HepG2 (cell line): ENCODE measurements around the gene LRRFIP2. TPM values are rescaled to one million over a fixed set of nuclear protein-coding genes. Genes with fewer than 3 reads are reported as not detected.

Experiments used
- ARNT2 ChIP-seq: sonication (generic); formaldehyde crosslinking; IDR thresholded peaks from 2 replicates; pipeline ENCODE4 v1.8.0; 2022; ENCODE audit warnings: mild to moderate bottlenecking, low read depth, missing genetic modification reagents, moderate library complexity
- DPF2 ChIP-seq: sonication (generic); formaldehyde crosslinking; IDR thresholded peaks from 2 replicates; pipeline ENCODE4 v1.4.0; 2020; ENCODE audit warnings: mild to moderate bottlenecking, low read depth, missing genetic modification reagents, borderline replicate concordance
- ELF3 ChIP-seq: IDR thresholded peaks from 2 replicates; pipeline ENCODE4 v1.6.1; 2016; ENCODE audit warnings: missing genetic modification reagents, missing compliant biosample characterization
- FOXA3 ChIP-seq: IDR thresholded peaks from 2 replicates; pipeline ENCODE4 v1.6.1; 2016; ENCODE audit warnings: missing genetic modification reagents, missing compliant biosample characterization
- GATAD2A ChIP-seq: IDR thresholded peaks from 2 replicates; pipeline ENCODE4 v1.6.1; 2016
- HDAC6 ChIP-seq: fragments of 200-600 bp; sonication (generic); IDR thresholded peaks from 2 replicates; pipeline ENCODE4 v1.7.0; 2017; ENCODE audit warnings: mild to moderate bottlenecking, antibody characterized with exemption, low read length, low read depth
- NR2F1 ChIP-seq, 2 experiments: fragments of 450-650 bp in 1 of 2; formaldehyde crosslinking in 1 of 2; IDR thresholded peaks; 2 replicates each; pipeline versions ENCODE4 v1.5.0 to v1.6.1; 2016 to 2020; ENCODE audit warnings: mild to moderate bottlenecking in 1 of 2, missing compliant biosample characterization in 1 of 2, missing genetic modification reagents in 1 of 2, moderate library complexity in 1 of 2
- TCF7 ChIP-seq: sonication (generic); IDR thresholded peaks from 2 replicates; pipeline ENCODE4 v1.6.1; 2016; ENCODE audit warnings: antibody characterized with exemption, low read depth
- YEATS4 ChIP-seq: sonication (generic); formaldehyde crosslinking; IDR thresholded peaks from 2 replicates; pipeline ENCODE4 v1.4.0; 2020; ENCODE audit warnings: missing genetic modification reagents, borderline replicate concordance
- polyA plus RNA-seq, 8 experiments: library from polyadenylated mRNA; depleted of rRNA in 3 of 8; stranded (reverse) in 7 of 8; unstranded in 1 of 8; fragments of >200 nt; fragmentation: Illumina TruSeq in 4 of 8; extraction: Trizol in 4 of 8; gene quantifications; 2 replicates each; pipeline versions ENCODE4 v1.2.1 to v1.2.3, GENCODE V29; 2011 to 2016; ENCODE audit warnings: low read depth in 4 of 8, missing spikeins in 1 of 8, mixed read lengths in 1 of 8; ENCODE audit not compliant: insufficient read depth in 1 of 8
- total RNA-seq, 5 experiments: library from RNA; depleted of rRNA; stranded (reverse); fragments of >200 nt; fragmentation: Illumina TruSeq; extraction: Trizol; gene quantifications; 2 replicates each; pipeline ENCODE4 v1.2.3, GENCODE V29; 2016; ENCODE audit warnings: low read depth in 1 of 5
- TF ChIP-seq, protein P1 (sequence below): sonication (generic); formaldehyde crosslinking; IDR thresholded peaks from 2 replicates; pipeline ENCODE4 v1.4.0; 2020; ENCODE audit warnings: mild to moderate bottlenecking, missing genetic modification reagents, borderline replicate concordance
- TF ChIP-seq, protein P2 (sequence below): sonication (generic); formaldehyde crosslinking; IDR thresholded peaks from 2 replicates; pipeline ENCODE4 v1.4.0; 2020; ENCODE audit warnings: missing genetic modification reagents
- TF ChIP-seq, protein P3 (sequence below): sonication (generic); formaldehyde crosslinking; IDR thresholded peaks from 2 replicates; pipeline ENCODE4 v1.5.1; 2020; ENCODE audit warnings: mild to moderate bottlenecking, missing genetic modification reagents, borderline replicate concordance
- TF ChIP-seq, protein P4 (sequence below): sonication (generic); formaldehyde crosslinking; IDR thresholded peaks from 2 replicates; pipeline ENCODE4 v1.4.0; 2020; ENCODE audit warnings: mild to moderate bottlenecking, missing genetic modification reagents
- TF ChIP-seq, protein P5 (sequence below), 2 experiments: sonication (generic) in 1 of 2; formaldehyde crosslinking in 1 of 2; IDR thresholded peaks; 2 replicates each; pipeline versions ENCODE4 v1.4.0 to v1.6.1; 2018 to 2020; ENCODE audit warnings: missing genetic modification reagents in 2 of 2, borderline replicate concordance in 1 of 2, low read depth in 1 of 2, mild to moderate bottlenecking in 1 of 2, missing biosample characterization in 1 of 2

LRRFIP2 gene
- total and polyA plus RNA-seq, 2 of the 13 experiments (the other 11 are each of a cell fraction or from before 2014, with no cell fraction given) = 13.5 to 32.2 TPM

DNA sequence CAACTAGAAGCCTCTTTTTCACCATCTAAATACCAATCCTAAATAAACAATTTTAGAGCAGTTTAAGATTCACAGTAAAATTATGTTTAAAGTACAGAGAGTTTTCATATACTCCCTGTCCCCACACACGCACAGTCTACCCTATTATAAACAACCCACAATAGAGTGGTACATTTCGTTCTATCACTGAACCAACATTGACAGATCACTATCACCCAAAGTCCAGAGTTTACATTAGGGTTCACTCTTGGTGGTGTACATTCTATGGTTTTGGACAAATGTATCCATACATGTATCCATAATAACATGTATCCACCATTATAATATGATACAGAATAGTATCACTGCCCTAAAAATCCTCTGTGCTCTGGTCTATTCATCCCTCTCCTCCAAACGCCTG lies 92.1 kb downstream of the LRRFIP2 start (continued):
- TF ChIP-seq, protein P1, sequence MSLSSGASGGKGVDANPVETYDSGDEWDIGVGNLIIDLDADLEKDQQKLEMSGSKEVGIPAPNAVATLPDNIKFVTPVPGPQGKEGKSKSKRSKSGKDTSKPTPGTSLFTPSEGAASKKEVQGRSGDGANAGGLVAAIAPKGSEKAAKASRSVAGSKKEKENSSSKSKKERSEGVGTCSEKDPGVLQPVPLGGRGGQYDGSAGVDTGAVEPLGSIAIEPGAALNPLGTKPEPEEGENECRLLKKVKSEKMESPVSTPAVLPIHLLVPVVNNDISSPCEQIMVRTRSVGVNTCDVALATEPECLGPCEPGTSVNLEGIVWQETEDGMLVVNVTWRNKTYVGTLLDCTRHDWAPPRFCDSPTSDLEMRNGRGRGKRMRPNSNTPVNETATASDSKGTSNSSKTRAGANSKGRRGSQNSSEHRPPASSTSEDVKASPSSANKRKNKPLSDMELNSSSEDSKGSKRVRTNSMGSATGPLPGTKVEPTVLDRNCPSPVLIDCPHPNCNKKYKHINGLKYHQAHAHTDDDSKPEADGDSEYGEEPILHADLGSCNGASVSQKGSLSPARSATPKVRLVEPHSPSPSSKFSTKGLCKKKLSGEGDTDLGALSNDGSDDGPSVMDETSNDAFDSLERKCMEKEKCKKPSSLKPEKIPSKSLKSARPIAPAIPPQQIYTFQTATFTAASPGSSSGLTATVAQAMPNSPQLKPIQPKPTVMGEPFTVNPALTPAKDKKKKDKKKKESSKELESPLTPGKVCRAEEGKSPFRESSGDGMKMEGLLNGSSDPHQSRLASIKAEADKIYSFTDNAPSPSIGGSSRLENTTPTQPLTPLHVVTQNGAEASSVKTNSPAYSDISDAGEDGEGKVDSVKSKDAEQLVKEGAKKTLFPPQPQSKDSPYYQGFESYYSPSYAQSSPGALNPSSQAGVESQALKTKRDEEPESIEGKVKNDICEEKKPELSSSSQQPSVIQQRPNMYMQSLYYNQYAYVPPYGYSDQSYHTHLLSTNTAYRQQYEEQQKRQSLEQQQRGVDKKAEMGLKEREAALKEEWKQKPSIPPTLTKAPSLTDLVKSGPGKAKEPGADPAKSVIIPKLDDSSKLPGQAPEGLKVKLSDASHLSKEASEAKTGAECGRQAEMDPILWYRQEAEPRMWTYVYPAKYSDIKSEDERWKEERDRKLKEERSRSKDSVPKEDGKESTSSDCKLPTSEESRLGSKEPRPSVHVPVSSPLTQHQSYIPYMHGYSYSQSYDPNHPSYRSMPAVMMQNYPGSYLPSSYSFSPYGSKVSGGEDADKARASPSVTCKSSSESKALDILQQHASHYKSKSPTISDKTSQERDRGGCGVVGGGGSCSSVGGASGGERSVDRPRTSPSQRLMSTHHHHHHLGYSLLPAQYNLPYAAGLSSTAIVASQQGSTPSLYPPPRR = 0 out of 2 replicates have a peak, but pooled peaks have one; percentile 28
- TF ChIP-seq, protein P2, sequence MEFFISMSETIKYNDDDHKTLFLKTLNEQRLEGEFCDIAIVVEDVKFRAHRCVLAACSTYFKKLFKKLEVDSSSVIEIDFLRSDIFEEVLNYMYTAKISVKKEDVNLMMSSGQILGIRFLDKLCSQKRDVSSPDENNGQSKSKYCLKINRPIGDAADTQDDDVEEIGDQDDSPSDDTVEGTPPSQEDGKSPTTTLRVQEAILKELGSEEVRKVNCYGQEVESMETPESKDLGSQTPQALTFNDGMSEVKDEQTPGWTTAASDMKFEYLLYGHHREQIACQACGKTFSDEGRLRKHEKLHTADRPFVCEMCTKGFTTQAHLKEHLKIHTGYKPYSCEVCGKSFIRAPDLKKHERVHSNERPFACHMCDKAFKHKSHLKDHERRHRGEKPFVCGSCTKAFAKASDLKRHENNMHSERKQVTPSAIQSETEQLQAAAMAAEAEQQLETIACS (CRISPR knock-in tag) = no peak
- TF ChIP-seq NR2F1 (CRISPR knock-in tag; IDR thresholded peaks at IDR 0.05) (no peak), HDAC6 (no peak), DPF2 (CRISPR knock-in tag) (peak; percentile 47; the same call in 1 of the 2 replicates), ARNT2 (no peak), TCF7 (peak; percentile 16; the same call in 1 of the 2 replicates), FOXA3 (CRISPR knock-in tag) (peak; percentile 66), GATAD2A (peak; percentile 49; the same call in 1 of the 2 replicates), YEATS4 (CRISPR knock-in tag) (no peak), ELF3 (CRISPR knock-in tag) (no peak)
- TF ChIP-seq, protein P3, sequence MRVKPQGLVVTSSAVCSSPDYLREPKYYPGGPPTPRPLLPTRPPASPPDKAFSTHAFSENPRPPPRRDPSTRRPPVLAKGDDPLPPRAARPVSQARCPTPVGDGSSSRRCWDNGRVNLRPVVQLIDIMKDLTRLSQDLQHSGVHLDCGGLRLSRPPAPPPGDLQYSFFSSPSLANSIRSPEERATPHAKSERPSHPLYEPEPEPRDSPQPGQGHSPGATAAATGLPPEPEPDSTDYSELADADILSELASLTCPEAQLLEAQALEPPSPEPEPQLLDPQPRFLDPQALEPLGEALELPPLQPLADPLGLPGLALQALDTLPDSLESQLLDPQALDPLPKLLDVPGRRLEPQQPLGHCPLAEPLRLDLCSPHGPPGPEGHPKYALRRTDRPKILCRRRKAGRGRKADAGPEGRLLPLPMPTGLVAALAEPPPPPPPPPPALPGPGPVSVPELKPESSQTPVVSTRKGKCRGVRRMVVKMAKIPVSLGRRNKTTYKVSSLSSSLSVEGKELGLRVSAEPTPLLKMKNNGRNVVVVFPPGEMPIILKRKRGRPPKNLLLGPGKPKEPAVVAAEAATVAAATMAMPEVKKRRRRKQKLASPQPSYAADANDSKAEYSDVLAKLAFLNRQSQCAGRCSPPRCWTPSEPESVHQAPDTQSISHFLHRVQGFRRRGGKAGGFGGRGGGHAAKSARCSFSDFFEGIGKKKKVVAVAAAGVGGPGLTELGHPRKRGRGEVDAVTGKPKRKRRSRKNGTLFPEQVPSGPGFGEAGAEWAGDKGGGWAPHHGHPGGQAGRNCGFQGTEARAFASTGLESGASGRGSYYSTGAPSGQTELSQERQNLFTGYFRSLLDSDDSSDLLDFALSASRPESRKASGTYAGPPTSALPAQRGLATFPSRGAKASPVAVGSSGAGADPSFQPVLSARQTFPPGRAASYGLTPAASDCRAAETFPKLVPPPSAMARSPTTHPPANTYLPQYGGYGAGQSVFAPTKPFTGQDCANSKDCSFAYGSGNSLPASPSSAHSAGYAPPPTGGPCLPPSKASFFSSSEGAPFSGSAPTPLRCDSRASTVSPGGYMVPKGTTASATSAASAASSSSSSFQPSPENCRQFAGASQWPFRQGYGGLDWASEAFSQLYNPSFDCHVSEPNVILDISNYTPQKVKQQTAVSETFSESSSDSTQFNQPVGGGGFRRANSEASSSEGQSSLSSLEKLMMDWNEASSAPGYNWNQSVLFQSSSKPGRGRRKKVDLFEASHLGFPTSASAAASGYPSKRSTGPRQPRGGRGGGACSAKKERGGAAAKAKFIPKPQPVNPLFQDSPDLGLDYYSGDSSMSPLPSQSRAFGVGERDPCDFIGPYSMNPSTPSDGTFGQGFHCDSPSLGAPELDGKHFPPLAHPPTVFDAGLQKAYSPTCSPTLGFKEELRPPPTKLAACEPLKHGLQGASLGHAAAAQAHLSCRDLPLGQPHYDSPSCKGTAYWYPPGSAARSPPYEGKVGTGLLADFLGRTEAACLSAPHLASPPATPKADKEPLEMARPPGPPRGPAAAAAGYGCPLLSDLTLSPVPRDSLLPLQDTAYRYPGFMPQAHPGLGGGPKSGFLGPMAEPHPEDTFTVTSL (CRISPR knock-in tag) = peak; percentile 76; the same call in 1 of the 2 replicates
- TF ChIP-seq, protein P4, sequence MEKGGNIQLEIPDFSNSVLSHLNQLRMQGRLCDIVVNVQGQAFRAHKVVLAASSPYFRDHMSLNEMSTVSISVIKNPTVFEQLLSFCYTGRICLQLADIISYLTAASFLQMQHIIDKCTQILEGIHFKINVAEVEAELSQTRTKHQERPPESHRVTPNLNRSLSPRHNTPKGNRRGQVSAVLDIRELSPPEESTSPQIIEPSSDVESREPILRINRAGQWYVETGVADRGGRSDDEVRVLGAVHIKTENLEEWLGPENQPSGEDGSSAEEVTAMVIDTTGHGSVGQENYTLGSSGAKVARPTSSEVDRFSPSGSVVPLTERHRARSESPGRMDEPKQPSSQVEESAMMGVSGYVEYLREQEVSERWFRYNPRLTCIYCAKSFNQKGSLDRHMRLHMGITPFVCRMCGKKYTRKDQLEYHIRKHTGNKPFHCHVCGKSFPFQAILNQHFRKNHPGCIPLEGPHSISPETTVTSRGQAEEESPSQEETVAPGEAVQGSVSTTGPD (CRISPR knock-in tag) = no peak
- TF ChIP-seq, protein P5, sequence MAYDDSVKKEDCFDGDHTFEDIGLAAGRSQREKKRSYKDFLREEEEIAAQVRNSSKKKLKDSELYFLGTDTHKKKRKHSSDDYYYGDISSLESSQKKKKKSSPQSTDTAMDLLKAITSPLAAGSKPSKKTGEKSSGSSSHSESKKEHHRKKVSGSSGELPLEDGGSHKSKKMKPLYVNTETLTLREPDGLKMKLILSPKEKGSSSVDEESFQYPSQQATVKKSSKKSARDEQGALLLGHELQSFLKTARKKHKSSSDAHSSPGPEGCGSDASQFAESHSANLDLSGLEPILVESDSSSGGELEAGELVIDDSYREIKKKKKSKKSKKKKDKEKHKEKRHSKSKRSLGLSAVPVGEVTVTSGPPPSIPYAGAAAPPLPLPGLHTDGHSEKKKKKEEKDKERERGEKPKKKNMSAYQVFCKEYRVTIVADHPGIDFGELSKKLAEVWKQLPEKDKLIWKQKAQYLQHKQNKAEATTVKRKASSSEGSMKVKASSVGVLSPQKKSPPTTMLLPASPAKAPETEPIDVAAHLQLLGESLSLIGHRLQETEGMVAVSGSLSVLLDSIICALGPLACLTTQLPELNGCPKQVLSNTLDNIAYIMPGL (CRISPR knock-in tag; IDR thresholded peaks at IDR 0.05; ENCODE audit: borderline replicate concordance in 1 of 2, low read depth in 1 of 2) = no peak
